GDM1 (cell line): ENCODE measurements around the gene CDK10.
A peak's percentile ranks its signal among the peaks of the same experiment; 100 is the strongest.
"Not testable (repeated sequence)": the region's sequence is repeated elsewhere in the genome, so short reads cannot be mapped to it uniquely, and the experiment has no call there.

ENCODE experiments used
- DNase-seq: peaks from one replicate; lab custom pipeline; 2025; lab: John Stamatoyannopoulos, UW

The CDK10 gene

GRCh38 chr16:89695875-89696669 lies 9.6 kb downstream of the CDK10 start:
- no peak for DNase-seq

DNA sequence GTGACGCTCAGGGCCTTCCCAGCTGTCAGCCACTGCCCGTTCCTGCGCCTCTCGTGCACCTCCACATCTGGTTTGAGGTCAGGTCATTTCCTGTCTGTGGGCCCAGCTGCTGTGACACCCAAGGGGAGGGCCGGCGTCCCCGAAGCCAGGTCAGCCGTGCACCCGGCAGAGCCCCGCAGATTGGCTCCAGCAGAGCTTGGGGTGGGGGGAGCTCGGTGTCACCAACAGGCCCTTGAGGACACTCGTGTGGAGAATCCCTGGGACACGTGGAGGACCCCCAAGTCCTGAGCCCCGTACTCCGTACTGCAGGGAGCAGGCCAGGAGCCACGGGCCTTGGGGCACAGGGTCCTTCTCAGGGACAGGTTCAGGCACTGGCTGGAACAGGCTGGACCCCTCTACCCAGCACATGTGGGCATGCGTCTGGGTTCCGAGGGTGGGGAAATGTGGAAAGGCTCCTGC lies 10.2 kb downstream of the CDK10 start:
- no peak for DNase-seq

- no peak for DNase-seq
Measured at GRCh38 chr16:89697161-89697615, 10.7 kb downstream of the CDK10 start.

DNA sequence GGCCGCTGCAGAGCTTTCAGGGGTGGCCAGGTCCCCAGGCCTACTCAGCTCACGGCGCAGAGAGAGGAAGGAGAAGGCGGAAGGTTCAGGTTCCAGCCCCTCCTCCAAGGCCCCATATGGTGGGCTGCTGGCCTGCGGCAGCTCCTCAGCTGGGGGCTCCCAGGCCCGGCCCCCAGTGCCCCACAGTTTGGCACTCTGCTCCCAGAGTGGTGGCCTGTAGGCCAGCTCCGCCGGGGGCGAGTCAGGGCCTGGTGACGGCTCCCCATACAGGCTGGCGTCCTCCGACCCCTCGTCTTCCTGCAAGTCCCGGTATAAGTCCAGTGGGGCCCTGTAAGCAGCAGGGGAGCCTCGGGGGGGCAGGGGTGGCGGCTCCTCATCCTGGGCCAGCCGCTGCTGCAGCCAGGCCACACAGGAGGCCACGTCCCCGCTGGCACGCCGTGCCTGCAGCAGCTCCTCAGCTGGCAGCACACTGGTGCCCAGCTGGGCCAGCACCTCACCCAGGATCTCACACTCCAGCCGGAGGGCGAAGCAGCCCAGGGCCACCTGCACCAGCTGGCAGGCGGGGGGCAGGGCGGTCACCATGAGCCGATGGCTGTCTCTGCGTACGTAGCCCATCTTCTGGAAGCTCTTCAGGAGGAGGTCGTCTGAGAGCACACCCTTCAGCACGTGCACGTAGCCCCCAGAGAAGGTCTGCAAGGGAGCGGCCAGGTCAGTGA lies 11.3 kb downstream of the CDK10 start:
- DNase-seq = no peak

GRCh38 chr16:89698717-89699116 lies 12.2 kb downstream of the CDK10 start:
- DNase-seq = not testable (repeated sequence)

DNA sequence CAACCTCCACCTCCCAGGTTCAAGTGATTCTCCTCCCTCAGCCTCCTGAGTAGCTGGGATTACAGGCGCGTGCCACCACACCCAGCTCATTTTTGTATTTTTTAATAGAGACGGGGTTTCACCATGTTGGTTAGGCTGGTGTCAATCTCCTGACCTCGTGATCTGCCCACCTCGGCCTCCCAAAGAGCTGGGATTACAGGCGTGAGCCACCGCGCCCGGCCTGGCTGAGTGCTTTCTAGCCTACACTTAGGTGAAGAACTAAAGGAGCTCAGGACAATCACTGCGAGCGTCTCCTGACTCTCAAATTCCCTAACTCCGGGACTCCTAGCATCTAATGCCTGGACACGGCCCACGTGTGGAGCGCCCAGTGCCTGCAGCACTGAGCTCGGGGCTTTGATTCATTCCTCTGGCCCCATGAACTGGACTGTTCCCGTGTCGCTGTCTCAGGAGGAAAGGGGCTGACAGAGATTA lies 13.2 kb downstream of the CDK10 start:
- DNase-seq = not testable (repeated sequence)

GRCh38 chr16:89700100-89700648 lies 13.7 kb downstream of the CDK10 start:
- DNase-seq = peak; percentile 89

DNA sequence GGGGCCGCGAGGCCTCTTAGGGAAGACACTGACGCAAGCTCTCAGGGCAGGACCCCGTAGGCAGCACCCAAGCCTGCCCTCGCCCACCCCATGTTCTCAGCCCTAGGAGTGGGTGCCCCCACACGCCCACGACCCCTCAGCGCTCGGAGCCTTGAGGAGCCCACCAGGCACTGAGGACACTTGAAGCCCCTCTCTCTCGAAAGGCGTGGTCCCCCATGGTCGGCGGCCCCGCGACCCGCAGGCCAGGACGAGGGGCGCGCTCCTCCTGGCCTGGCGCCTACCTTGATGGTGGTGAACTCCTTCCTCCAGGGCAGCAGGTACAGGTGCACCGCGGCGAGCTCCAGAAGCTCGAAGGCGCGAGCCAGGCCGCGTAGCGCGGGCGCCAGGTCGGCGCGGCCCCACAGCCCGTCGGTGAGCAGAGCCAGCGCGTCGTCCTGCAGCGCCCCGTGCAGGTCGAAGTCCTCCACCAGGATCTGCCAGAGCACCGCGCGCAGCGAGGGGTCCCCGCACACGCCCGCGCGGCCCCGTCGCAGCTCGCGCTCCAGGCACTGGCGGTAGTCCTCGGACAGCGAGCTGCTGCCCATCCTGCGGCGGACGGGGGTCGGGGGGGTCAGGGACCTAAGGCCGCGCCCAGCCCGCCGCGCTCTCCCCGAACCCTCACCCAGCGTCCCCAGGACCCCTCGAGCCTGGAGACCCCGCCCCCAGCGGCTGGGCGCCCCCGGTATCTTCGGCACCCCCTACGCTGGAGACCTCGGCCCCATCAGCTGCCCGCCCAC lies 14.3 kb downstream of the CDK10 start:
- DNase-seq = no peak

- DNase-seq = peak; percentile 85
Measured at GRCh38 chr16:89701425-89702406, 15.2 kb downstream of the CDK10 start, which contains the start of gene SPATA2L. Gene SPATA2L (minus strand): TSS chr16:89701705. CDS start chr16:89701232, 473 bp downstream.

DNA sequence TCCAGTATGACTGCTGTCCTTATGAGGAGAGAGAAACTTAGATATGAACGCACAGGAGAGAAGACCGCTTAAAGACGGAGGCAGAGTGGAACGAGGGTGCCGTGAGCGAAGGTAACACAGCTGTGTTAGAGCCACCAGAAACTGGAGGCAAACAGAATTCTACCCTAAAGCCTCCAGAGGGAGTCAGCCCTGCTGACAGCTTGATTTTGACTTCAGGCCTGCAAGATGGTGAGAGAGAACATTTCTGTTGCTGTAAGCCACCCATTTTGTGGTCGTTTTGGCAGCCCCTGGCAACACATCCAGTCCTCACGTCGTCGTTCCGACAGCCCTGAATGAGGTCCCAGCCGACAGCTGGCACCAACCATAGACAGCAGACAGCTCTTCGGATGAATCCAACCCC lies 17.8 kb downstream of the CDK10 start:
- no peak for DNase-seq

DNA sequence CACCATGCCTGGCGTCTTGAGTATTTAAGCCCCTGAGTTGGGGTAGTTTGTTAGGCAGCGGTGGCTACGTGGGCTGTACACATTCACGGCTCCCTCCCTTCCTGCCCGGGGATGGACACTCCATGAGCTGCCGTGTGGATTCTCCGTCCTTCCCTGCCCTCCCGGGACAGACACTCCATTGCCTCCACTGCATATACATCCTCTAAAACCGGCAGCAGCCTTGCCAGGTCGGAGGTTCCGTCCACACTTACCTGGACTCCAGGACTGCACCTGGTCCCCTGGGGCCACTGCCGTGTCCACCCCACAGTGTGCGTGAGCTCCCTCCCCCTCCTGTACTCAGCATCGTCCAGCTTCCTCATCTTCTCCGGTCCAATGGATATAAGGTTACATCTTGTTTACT lies 18.5 kb downstream of the CDK10 start:
- no peak for DNase-seq

DNA sequence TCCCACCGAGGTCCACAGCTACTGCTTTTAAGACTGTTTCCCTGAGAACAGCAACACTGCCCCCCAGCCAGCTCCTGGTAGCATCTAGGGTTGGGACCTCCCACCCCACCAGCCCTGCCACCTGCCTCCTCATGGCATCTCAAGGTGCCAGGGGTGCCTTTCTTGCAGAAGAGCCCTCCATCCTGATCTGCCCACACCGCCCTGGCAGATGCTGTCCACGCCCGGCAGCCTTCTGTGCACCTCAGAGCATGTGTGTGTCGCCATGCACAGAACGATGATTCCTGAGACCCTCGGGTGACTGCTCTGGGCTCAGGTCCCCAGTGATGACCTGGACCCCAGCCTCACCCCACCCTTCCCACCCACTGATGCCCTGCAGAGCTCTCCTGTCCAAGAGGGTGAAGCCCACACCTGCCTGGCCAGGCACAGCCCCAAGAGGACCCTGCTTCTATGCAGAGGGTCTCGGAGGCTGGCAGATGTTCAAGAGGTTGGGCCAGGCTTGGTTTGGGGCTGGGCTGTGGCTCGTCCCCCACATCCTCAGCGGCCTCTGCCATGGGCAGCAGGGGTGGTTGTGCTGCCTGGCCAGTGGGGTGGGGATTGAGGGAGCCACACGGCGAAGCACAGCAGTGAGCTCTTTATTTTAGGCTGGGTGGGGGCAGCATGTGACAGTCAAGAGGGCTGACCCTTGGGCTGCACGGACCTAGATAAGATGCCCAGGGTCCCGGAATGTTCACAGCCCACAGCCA lies 20.2 kb downstream of the CDK10 start:
- no peak for DNase-seq

GRCh38 chr16:89707695-89708094 lies 21.2 kb downstream of the CDK10 start:
- no peak for DNase-seq

GRCh38 chr16:89708481-89708931 lies 22.0 kb downstream of the CDK10 start:
- DNase-seq = no peak

DNA sequence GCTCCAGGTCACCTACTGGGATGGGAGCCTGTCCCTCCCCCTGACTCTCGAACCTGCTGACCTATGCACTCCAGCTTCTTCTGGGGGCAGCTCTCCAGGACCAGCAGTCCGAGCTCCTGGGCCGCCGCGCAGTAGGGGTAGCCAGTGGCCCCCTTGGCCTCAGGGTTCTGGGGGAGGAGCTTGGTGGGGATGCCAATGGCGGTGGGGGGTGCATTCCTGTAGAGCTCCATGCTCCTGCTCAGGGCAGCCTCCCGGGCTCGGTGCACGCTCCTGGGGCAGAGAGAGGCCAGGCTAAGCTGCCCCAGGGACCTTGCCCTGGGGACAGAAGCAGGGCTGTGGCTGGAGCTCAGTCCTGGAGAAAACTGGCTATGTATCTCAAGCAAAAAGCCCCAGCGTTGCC lies 22.7 kb downstream of the CDK10 start:
- DNase-seq = no peak

GRCh38 chr16:89709716-89710432 lies 23.4 kb downstream of the CDK10 start:
- no peak for DNase-seq

GRCh38 chr16:89710709-89711564 lies 24.4 kb downstream of the CDK10 start:
- DNase-seq = no peak

- peak; percentile 59 for DNase-seq
Measured at GRCh38 chr16:89711601-89712273, 25.2 kb downstream of the CDK10 start.
